ENCODE measurements around the gene SC5D. TPM values are rescaled to one million over a fixed set of nuclear protein-coding genes. Genes with fewer than 3 reads are reported as not detected.

The SC5D gene
- total and polyA plus RNA-seq, 4 donors, result 29.4 to 91.5 (median 44.1) TPM

DNA sequence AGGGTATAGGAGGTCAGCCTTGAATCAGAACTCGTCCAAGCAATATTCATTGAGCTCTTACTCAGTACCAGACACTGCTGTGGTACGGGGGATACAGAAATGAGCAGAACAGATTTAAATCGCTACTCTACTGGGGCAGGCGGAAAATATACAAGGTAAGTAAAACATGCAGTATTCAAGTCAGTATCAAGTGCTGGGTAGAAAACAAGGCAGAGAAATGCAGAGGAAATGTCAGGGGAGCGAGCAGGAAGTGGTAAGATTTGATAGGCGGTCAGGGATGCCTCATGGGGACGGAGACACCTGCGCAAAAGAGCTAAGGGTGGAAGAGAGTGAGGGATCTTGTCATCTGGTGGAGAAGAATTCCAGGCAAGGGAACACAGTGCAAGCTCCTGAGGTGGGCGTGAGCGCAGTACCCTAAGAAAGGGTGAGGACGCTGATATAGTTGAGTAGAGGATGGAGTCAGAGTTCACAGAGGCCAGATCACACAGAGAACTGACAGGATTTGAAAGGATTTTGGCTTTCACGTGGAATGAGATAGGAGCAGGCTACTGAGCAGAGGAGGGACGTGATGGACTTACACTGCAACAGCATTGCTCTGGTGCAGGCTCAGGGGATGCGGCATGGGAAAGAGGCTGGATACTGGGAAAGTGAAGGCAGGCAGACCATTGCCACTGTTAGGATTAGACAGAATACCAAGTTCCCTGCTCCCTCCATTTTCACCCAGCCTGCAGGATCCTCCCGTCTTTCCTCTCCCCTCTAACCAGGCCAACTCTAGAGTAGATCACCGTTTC lies 35.8 kb downstream of the SC5D start:
- H3K27me3 ChIP-seq (ENCODE audit: control insufficient read depth in 3 of 3, insufficient read depth in 3 of 3, low read length in 2 of 3), result no peaks in the 10 kb centered on the region
- H3K9ac ChIP-seq (ENCODE audit: insufficient read depth in 1 of 2, low read length in 2 of 2), result no peak overlapping the region
- 73 to 78% methylated on average over 16 of the region's 16 CpGs for WGBS, 2 donors
- no peaks in the 10 kb centered on the region for H3K4me1 ChIP-seq (ENCODE audit: control insufficient read depth in 5 of 5, insufficient read depth in 5 of 5, low read length in 5 of 5)
- no peak for ATAC-seq (ENCODE audit: insufficient read depth, low FRiP score)
- DNase-seq, result no peak
- H3K9me3 ChIP-seq (ENCODE audit: control insufficient read depth in 4 of 4, insufficient read depth in 3 of 4, low read length in 3 of 4), result peaks cover 0 to 3% (median 0%) of the 10 kb centered on the region in 4 donors
- no peak overlapping the region for H3K4me3 ChIP-seq
- TF ChIP-seq, protein P1, sequence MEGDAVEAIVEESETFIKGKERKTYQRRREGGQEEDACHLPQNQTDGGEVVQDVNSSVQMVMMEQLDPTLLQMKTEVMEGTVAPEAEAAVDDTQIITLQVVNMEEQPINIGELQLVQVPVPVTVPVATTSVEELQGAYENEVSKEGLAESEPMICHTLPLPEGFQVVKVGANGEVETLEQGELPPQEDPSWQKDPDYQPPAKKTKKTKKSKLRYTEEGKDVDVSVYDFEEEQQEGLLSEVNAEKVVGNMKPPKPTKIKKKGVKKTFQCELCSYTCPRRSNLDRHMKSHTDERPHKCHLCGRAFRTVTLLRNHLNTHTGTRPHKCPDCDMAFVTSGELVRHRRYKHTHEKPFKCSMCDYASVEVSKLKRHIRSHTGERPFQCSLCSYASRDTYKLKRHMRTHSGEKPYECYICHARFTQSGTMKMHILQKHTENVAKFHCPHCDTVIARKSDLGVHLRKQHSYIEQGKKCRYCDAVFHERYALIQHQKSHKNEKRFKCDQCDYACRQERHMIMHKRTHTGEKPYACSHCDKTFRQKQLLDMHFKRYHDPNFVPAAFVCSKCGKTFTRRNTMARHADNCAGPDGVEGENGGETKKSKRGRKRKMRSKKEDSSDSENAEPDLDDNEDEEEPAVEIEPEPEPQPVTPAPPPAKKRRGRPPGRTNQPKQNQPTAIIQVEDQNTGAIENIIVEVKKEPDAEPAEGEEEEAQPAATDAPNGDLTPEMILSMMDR (IDR thresholded peaks at IDR 0.05; ENCODE audit: control extremely low read depth, extremely low read depth), result no peak
- no peaks in the 10 kb centered on the region for H3K36me3 ChIP-seq (ENCODE audit: control insufficient read depth in 4 of 4, insufficient read depth in 4 of 4, low read length in 4 of 4)
- H3K27ac ChIP-seq (ENCODE audit: low read depth in 1 of 2, low read length in 1 of 2), result no peak overlapping the region

DNA sequence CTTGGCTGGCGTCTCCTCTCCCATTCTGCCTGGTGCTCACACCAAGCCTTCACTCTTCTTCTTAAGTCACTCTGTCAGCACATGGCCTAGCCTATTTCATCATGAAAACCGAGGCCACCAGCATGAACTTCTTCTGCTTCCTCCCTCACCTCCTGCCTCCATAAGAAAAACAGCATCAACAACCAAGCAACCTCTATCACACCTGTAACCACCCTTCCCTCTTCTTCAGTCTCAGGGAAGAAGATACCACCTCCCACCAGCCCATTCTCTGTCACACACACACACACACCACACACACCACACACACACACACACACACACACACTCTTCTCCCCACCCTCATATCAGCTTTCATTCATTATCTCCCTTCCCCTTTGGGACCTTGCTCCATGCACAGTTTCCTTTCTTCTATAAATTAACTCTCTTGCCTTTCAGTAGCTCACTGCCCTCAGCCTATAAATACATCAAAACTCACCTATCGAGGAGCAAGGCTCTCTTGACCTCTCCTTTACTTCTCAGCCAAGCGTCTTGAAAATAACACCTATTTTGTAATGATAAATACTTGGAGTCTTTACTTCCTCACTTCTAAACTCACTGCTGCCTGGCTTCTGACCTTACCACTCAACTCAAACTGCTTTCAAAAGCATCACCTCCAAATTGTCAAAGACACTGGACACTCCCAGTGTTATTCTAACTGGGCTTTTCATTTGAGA lies 36.6 kb downstream of the SC5D start:
- DNase-seq (no peak), ATAC-seq (ENCODE audit: insufficient read depth, low FRiP score) (no peak)
- Histone ChIP-seq H3K27me3 (ENCODE audit: control insufficient read depth in 3 of 3, insufficient read depth in 3 of 3, low read length in 2 of 3) (no peaks in the 10 kb centered on the region), H3K9ac (ENCODE audit: insufficient read depth in 1 of 2, low read length in 2 of 2) (no peak overlapping the region), H3K36me3 (ENCODE audit: control insufficient read depth in 4 of 4, insufficient read depth in 4 of 4, low read length in 4 of 4) (no peaks in the 10 kb centered on the region), H3K27ac (ENCODE audit: low read depth in 1 of 2, low read length in 1 of 2) (no peak overlapping the region), H3K9me3 (ENCODE audit: control insufficient read depth in 4 of 4, insufficient read depth in 3 of 4, low read length in 3 of 4) (peaks cover 0 to 3% (median 0%) of the 10 kb centered on the region in 4 donors), H3K4me1 (ENCODE audit: control insufficient read depth in 5 of 5, insufficient read depth in 5 of 5, low read length in 5 of 5) (no peaks in the 10 kb centered on the region), H3K4me3 (no peak overlapping the region)
- WGBS, 2 donors, result 32 to 33% methylated on average over 4 of the region's 4 CpGs
- TF ChIP-seq, protein P1 (IDR thresholded peaks at IDR 0.05; ENCODE audit: control extremely low read depth, extremely low read depth), result no peak

DNA sequence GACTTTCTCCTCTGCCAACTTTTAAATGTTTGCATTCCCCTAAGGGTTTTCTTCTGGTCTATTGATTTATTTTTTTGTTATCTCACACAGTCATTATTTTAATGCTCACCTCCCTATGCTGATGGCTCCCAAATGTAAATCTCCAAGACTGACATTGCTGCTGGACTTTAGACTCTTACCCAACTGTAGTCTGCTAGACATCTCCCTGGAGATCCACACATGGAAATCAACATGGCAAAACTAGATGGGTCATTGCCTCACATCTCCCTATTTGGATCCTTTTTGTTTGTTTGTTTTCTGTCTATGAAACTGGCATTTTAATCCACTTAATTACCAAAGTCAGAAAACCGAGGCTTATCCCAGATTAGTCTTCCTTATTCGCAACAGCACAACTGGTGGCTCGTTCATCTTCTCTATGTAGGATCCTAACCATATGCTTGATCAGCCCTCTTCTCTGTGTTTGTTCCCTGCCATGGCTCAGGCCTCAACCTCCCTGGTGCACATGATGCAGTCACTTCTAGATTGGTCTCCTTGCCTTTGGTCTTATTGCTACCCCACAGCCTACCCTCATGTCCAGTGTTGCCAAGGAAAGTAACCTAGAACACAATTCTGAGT lies 37.3 kb downstream of the SC5D start:
- H3K4me3 ChIP-seq, result no peak overlapping the region
- no peak overlapping the region for H3K9ac ChIP-seq (ENCODE audit: insufficient read depth in 1 of 2, low read length in 2 of 2)
- DNase-seq (no peak), ATAC-seq (ENCODE audit: insufficient read depth, low FRiP score) (no peak)
- no peaks in the 10 kb centered on the region for H3K27me3 ChIP-seq (ENCODE audit: control insufficient read depth in 3 of 3, insufficient read depth in 3 of 3, low read length in 2 of 3)
- H3K27ac ChIP-seq (ENCODE audit: low read depth in 1 of 2, low read length in 1 of 2), result no peak overlapping the region
- no peaks in the 10 kb centered on the region for H3K36me3 ChIP-seq (ENCODE audit: control insufficient read depth in 4 of 4, insufficient read depth in 4 of 4, low read length in 4 of 4)
- H3K9me3 ChIP-seq (ENCODE audit: control insufficient read depth in 4 of 4, insufficient read depth in 3 of 4, low read length in 3 of 4), result peaks cover 0 to 3% (median 0%) of the 10 kb centered on the region in 4 donors
- no peaks in the 10 kb centered on the region for H3K4me1 ChIP-seq (ENCODE audit: control insufficient read depth in 5 of 5, insufficient read depth in 5 of 5, low read length in 5 of 5)
- WGBS, 2 donors, result 90 to 92% methylated on average over 3 of the region's 3 CpGs
- TF ChIP-seq, protein P1 (IDR thresholded peaks at IDR 0.05; ENCODE audit: control extremely low read depth, extremely low read depth), result no peak
